Activated CD4-positive, alpha-beta T cell treated with anti-CD3 and anti-CD28 coated beads for 36 hours (primary cell): Measurements from ENCODE around the gene IRF7. TPM values are rescaled to one million over a fixed set of nuclear protein-coding genes. Genes with fewer than 3 reads are reported as not detected.
A peak's percentile ranks its signal among the peaks of the same experiment; 100 is the strongest.
"Not testable (repeated sequence)": the region's sequence is repeated elsewhere in the genome, so short reads cannot be mapped to it uniquely, and the experiment has no call there.

Source experiments
- ATAC-seq: fragments of 200-7000 bp; cut with Tn5 transposase; one replicate; pipeline ENCODE4 v1.10.0; 2021; ENCODE audit warnings: mild to moderate bottlenecking, moderate library complexity
- CTCF ChIA-PET: fragments of 350-600 bp; sonication (Branson Sonifier 250); formaldehyde crosslinking; loops from one replicate; lab custom pipeline; 2021; ENCODE audit warnings: antibody characterized with exemption; lab: Charles Lee
- POLR2A ChIA-PET: fragments of 350-600 bp; sonication (Branson Sonifier 250); formaldehyde crosslinking; loops from one replicate; lab custom pipeline; 2021; ENCODE audit warnings: antibody characterized with exemption, inconsistent platforms; lab: Charles Lee
- DNase-seq: peaks from one replicate; pipeline ENCODE4 v3.0.0-alpha.2; 2020
- H3K27ac Mint-ChIP-seq: one replicate; pipeline ENCODE4 v1.8.0; 2021; ENCODE audit warnings: mixed read lengths
- H3K27me3 Mint-ChIP-seq: one replicate; pipeline ENCODE4 v1.8.0; 2021; ENCODE audit warnings: mixed read lengths
- H3K36me3 Mint-ChIP-seq: one replicate; pipeline ENCODE4 v1.8.0; 2021; ENCODE audit warnings: low read depth, mixed read lengths
- H3K4me1 Mint-ChIP-seq: one replicate; pipeline ENCODE4 v1.8.0; 2021; ENCODE audit warnings: mixed read lengths
- H3K4me3 Mint-ChIP-seq: one replicate; pipeline ENCODE4 v1.8.0; 2021; ENCODE audit warnings: mild to moderate bottlenecking, moderate library complexity, mixed read lengths
- H3K9me3 Mint-ChIP-seq: one replicate; pipeline ENCODE4 v1.8.0; 2021; ENCODE audit warnings: low read depth, mixed read lengths
- intact Hi-C, 2 experiments: fragments of 100-400 bp; cut with DNase I in 1 of 2; cut with micrococcal nuclease in 1 of 2; formaldehyde crosslinking; loops; one replicate each; pipeline versions ENCODE4 v1.14.2 to v1.15.1; 2022 to 2024; cut with DNase I, micrococcal nuclease
- total RNA-seq, 2 experiments: library from RNA; stranded (reverse); gene quantifications; one replicate each; pipeline ENCODE4 v1.2.3, GENCODE V29; 2021

The IRF7 gene
- total RNA-seq, 2 experiments from 2014 or later = 57.1 to 62.6 TPM

GRCh38 chr11:576811-577610 lies 38.7 kb downstream of the IRF7 start:
- ChIA-PET CTCF (no interaction called here), POLR2A (interaction anchor here (1.5 kb wide), 2 partner anchors 11 kb away, joined by 9 to 10 read pairs; no protein-coding TSS in a partner anchor)
- no peak for DNase-seq
- intact Hi-C loops = loop anchor here (1.0 to 10.0 kb wide), 18 partner anchors 9 to 370 kb away; partner anchors contain the start of genes LMNTD2 (in 2 of the 2), RASSF7 (in 2 of the 2), SLC25A22 (in 2 of the 2) and BET1L (in 1 of the 2)
- Mint-ChIP-seq H3K27ac (peak overlapping the region; percentile 83), H3K36me3 (peaks cover 18% of the 10 kb centered on the region), H3K9me3 (no peaks in the 10 kb centered on the region), H3K4me1 (peaks cover 50% of the 10 kb centered on the region), H3K27me3 (peaks cover 10% of the 10 kb centered on the region), H3K4me3 (peak overlapping the region; percentile 86)
- ATAC-seq = no peak

GRCh38 chr11:575996-576768 lies 39.6 kb downstream of the IRF7 start, which contains the start of gene PHRF1:
Gene PHRF1 (plus strand): TSS chr11:576470. CDS start chr11:581513, 5,043 bp downstream.
- peak within 1 kb of the TSS; percentile 86 for H3K4me3 Mint-ChIP-seq
- DNase-seq (peak; percentile 98), ATAC-seq (peak; percentile 89)
- H3K36me3 Mint-ChIP-seq = peaks cover 11% of the 10 kb centered on the region
- H3K27ac Mint-ChIP-seq = peak within 1 kb of the TSS; percentile 98
- no peaks in the 10 kb centered on the region for H3K9me3 Mint-ChIP-seq
- intact Hi-C loops = loop anchor here (1.0 to 10.0 kb wide), 18 partner anchors 8 to 369 kb away; partner anchors contain the start of genes LMNTD2 (in 2 of the 2), RASSF7 (in 2 of the 2), SLC25A22 (in 2 of the 2) and BET1L (in 1 of the 2)
- peaks cover 10% of the 10 kb centered on the region for H3K27me3 Mint-ChIP-seq
- CTCF ChIA-PET = interaction anchor here (0.6 to 1.8 kb wide), 6 partner anchors 10 to 70 kb away, joined by 3 to 6 read pairs (median 4); partner anchors contain the start of gene LMNTD2
- H3K4me1 Mint-ChIP-seq = peaks cover 49% of the 10 kb centered on the region
- POLR2A ChIA-PET = interaction anchor here (0.8 to 1.5 kb wide), 3 partner anchors 11 to 119 kb away, joined by 4 to 10 read pairs (median 4); partner anchors contain the start of genes DEAF1 and TMEM80

- H3K27ac Mint-ChIP-seq = peak overlapping the region; percentile 58
- POLR2A ChIA-PET = interaction anchor here (0.8 to 1.5 kb wide), 4 partner anchors 12 to 120 kb away, joined by 3 to 10 read pairs (median 4); partner anchors contain the start of genes DEAF1 and TMEM80
- peak overlapping the region; percentile 82 for H3K4me3 Mint-ChIP-seq
Observed at GRCh38 chr11:575313-575995, 40.3 kb downstream of the IRF7 start.

GRCh38 chr11:574632-575312 lies 41.0 kb downstream of the IRF7 start:
- H3K4me3 Mint-ChIP-seq = peak overlapping the region; percentile 82
- ChIA-PET CTCF (interaction anchor here (0.6 to 1.8 kb wide), 2 partner anchors 15 to 236 kb away, joined by 5 to 6 read pairs; partner anchors contain the start of gene LMNTD2), POLR2A (interaction anchor here (0.8 kb wide), 1 partner anchor 13 kb away, joined by 3 read pairs; no protein-coding TSS in a partner anchor)
- intact Hi-C loops = loop anchor here (5.0 to 10.0 kb wide), 2 partner anchors 220 to 307 kb away; partner anchors contain the start of genes CEND1 (in 1 of the 2) and SLC25A22 (in 1 of the 2)
- peaks cover 10% of the 10 kb centered on the region for H3K27me3 Mint-ChIP-seq
- peak; percentile 56 for DNase-seq
- H3K4me1 Mint-ChIP-seq = peaks cover 39% of the 10 kb centered on the region
- ATAC-seq = no peak
- peak overlapping the region; percentile 58 for H3K27ac Mint-ChIP-seq
- no peaks in the 10 kb centered on the region for H3K9me3 Mint-ChIP-seq
- peaks cover 9% of the 10 kb centered on the region for H3K36me3 Mint-ChIP-seq

More at GRCh38 chr11:575313-575995, 40.3 kb downstream of the IRF7 start:
- ATAC-seq (peak; percentile 42), DNase-seq (no peak)
- peaks cover 46% of the 10 kb centered on the region for H3K4me1 Mint-ChIP-seq
- no peaks in the 10 kb centered on the region for H3K9me3 Mint-ChIP-seq
- intact Hi-C loops = loop anchor here (5.0 to 10.0 kb wide), 2 partner anchors 219 to 308 kb away; partner anchors contain the start of genes CEND1 (in 1 of the 2) and SLC25A22 (in 1 of the 2)
- CTCF ChIA-PET = interaction anchor here (0.6 to 1.8 kb wide), 7 partner anchors 11 to 235 kb away, joined by 3 to 6 read pairs (median 4); partner anchors contain the start of gene LMNTD2
- peaks cover 10% of the 10 kb centered on the region for H3K27me3 Mint-ChIP-seq
- peaks cover 9% of the 10 kb centered on the region for H3K36me3 Mint-ChIP-seq

GRCh38 chr11:574031-574570 lies 41.6 kb downstream of the IRF7 start:
- intact Hi-C loops = loop anchor here in 1 of 2 experiments (10.0 kb wide), 1 partner anchor 221 kb away; the partner anchor contains the start of genes CEND1 and SLC25A22
- H3K27ac Mint-ChIP-seq, H3K9me3 Mint-ChIP-seq, ATAC-seq, H3K36me3 Mint-ChIP-seq, POLR2A ChIA-PET, CTCF ChIA-PET: not testable (repeated sequence)
- H3K4me1 Mint-ChIP-seq = peaks cover 32% of the 10 kb centered on the region
- peaks cover 10% of the 10 kb centered on the region for H3K27me3 Mint-ChIP-seq
- H3K4me3 Mint-ChIP-seq = peak overlapping the region; percentile 82
- DNase-seq = peak; percentile 41

GRCh38 chr11:573146-573759 lies 42.5 kb downstream of the IRF7 start:
- ChIA-PET POLR2A (no interaction called here), CTCF (no interaction called here)
- no peak for DNase-seq
- intact Hi-C loops = loop anchor here in 1 of 2 experiments (10.0 kb wide), 1 partner anchor 222 kb away; the partner anchor contains the start of genes CEND1 and SLC25A22
- Mint-ChIP-seq H3K36me3 (peaks cover 4% of the 10 kb centered on the region), H3K27ac (no peak overlapping the region), H3K9me3 (no peaks in the 10 kb centered on the region), H3K27me3 (peaks cover 10% of the 10 kb centered on the region), H3K4me1 (peaks cover 24% of the 10 kb centered on the region), H3K4me3 (no peak overlapping the region)
- no peak for ATAC-seq

GRCh38 chr11:571802-572185 lies 44.0 kb downstream of the IRF7 start:
- Mint-ChIP-seq H3K4me3 (no peak overlapping the region), H3K9me3 (no peaks in the 10 kb centered on the region), H3K27me3 (peaks cover 10% of the 10 kb centered on the region), H3K36me3 (peaks cover 9% of the 10 kb centered on the region), H3K27ac (no peak overlapping the region), H3K4me1 (peaks cover 14% of the 10 kb centered on the region)
- CTCF ChIA-PET = no interaction called here
- intact Hi-C loops = loop anchor here in 1 of 2 experiments (10.0 kb wide), 1 partner anchor 223 kb away; the partner anchor contains the start of genes CEND1 and SLC25A22
- DNase-seq (peak; percentile 12), ATAC-seq (no peak)
- POLR2A ChIA-PET = no interaction called here

GRCh38 chr11:569158-569885 lies 46.4 kb downstream of the IRF7 start:
- peaks cover 4% of the 10 kb centered on the region for H3K4me1 Mint-ChIP-seq

More at GRCh38 chr11:569158-569885, 46.4 kb downstream of the IRF7 start:
- DNase-seq (peak; percentile 9), ATAC-seq (no peak)
- H3K27me3 Mint-ChIP-seq = peaks cover 2% of the 10 kb centered on the region
- intact Hi-C loops = loop anchor here in 1 of 2 experiments (2.0 kb wide), 3 partner anchors 45 to 119 kb away; partner anchors contain the start of genes IRF7 and PTDSS2
- H3K4me3 Mint-ChIP-seq = peak overlapping the region; percentile 77
- H3K9me3 Mint-ChIP-seq = no peaks in the 10 kb centered on the region
- H3K36me3 Mint-ChIP-seq = peaks cover 12% of the 10 kb centered on the region
- CTCF ChIA-PET = interaction anchor here (1.6 kb wide), 1 partner anchor 15 kb away, joined by 4 read pairs; no protein-coding TSS in a partner anchor
- POLR2A ChIA-PET = interaction anchor here (0.6 to 0.7 kb wide), 2 partner anchors 102 to 294 kb away, joined by 5 read pairs; no protein-coding TSS in a partner anchor
- peak overlapping the region; percentile 72 for H3K27ac Mint-ChIP-seq
